Colon (tissue), 2 donors: ENCODE results near the gene PTPRG.

ENCODE experiments used
- FAIRE-seq: peaks from 2 replicates; lab custom pipeline; 2012; peaks lifted over from hg19 to GRCh38; lab: Jason Lieb, UNC
- donor health status: control.
- donor health status: control.

PTPRG gene

GRCh38 chr3:62125380-62125779, 564.0 kb downstream of the PTPRG start:
- FAIRE-seq: no peak

DNA sequence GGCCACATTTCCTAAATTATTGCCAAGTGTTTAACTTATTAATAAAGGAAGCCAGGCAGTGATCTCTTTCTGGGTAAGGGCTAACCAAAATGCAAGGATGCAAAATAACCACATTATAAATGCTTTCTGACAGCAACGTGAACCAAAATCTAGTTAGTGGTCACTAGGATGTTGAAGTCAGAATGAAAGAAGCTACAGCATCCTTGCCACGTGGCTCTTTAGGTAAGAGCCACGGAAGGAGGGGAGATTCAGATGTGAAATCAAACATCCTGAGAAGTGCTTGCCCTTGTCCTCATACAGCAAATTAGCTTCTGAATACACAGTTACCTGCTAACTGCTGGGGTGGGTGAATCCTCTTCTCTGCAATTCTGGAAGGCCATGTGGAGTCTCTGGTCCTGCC, 565.7 kb downstream of the PTPRG start:
- FAIRE-seq: no peak

- FAIRE-seq: no peak
Measured at GRCh38 chr3:62128051-62128450, 566.7 kb downstream of the PTPRG start.

GRCh38 chr3:62128681-62129080, 567.3 kb downstream of the PTPRG start:
- FAIRE-seq: no peak

DNA sequence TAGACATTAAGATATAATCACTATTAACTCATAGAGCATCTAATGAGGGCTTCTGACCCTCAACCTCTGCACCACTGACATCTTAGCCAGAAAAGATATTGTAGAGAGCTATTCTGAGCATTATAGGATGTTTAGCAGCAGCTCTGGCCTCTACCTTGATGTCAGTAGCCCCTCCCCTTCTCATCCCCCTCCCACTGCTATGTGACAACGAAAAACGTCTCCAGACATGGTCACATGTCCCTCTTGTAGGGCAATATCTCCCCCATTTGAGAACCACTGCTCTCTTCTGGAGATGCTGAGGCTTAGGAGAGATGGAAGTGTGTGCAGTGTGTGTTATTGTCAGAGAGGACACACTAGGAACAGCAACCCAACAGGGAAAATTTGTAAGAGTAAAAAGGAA, 569.7 kb downstream of the PTPRG start:
- FAIRE-seq: no peak

DNA sequence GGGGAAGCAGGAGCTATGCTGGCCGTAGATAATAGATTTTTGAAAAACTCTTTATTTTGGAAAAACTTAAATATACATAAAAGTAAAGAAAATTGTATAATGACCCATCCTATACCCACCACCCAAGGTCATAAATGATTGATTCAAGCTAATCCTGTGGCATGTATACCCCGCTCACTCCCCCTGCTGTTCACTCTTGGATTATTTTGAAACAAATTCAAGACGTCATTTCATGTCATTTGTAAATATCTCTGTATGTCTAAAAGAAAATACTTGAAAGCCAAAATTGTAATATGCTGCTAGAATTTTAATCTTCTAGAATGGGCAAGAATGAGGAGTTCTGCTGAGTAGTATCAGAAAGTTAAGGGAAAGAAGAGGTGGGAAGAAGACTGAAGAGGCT, 570.2 kb downstream of the PTPRG start:
- no peak for FAIRE-seq

GRCh38 chr3:62132027-62132602, 570.7 kb downstream of the PTPRG start:
- FAIRE-seq: no peak

DNA sequence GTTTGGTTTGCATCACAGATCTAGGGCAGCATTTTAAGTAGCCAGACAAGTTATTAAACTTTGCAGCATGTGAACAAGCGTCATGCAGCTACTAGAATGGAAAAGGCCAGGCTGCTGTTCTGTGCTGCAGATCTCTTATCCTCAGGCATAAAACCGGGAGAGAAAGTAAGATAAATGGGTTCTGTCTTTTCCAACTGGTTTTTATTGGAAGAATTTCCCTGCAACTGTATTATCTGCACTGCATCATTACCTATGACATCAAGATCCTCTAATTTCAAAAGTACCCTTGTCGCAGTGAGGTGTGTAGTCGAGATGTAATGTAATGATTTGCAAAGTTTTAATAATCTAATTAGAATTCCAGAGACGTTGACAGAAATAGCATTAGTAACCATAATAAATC, 571.6 kb downstream of the PTPRG start:
- no peak for FAIRE-seq

GRCh38 chr3:62134061-62134496, 572.7 kb downstream of the PTPRG start:
- no peak for FAIRE-seq

GRCh38 chr3:62135741-62136140, 574.4 kb downstream of the PTPRG start:
- FAIRE-seq: no peak

- FAIRE-seq: no peak
Measured at GRCh38 chr3:62139957-62140356, 578.6 kb downstream of the PTPRG start.

- no peak for FAIRE-seq
Measured at GRCh38 chr3:62142331-62143085, 581.1 kb downstream of the PTPRG start.

DNA sequence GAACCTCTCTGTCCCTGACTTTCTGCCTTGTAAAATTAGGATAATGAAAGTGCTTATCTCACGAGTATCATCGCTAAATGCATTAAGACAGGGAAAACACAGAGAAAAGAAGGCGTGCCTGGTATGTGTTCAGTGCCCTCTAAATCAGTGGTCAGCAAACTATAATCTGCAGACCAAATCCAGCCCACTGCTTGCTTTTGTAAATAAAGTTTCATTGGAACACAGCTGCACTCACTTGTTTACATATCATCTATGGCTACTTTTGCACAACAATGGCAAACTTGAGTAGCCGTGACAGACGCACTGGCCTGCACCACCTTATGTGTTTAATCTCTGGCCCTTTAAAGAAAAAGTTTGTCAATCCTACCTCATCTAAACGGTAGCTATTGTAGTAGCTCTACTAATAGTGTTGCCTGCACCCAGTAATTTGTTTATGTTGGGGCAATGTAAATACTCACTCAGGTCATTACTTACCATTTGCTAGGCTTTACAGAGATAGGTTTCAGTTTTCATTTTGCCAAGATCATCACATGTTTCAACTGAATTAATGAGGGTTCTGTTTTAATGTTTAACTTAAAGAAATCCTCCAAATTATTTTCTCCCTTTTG, 582.6 kb downstream of the PTPRG start:
- FAIRE-seq: no peak

GRCh38 chr3:62144482-62144881, 583.1 kb downstream of the PTPRG start:
- no peak for FAIRE-seq

GRCh38 chr3:62145086-62145757, 583.9 kb downstream of the PTPRG start:
- FAIRE-seq: no peak

GRCh38 chr3:62149539-62149938, 588.2 kb downstream of the PTPRG start:
- FAIRE-seq: no peak

DNA sequence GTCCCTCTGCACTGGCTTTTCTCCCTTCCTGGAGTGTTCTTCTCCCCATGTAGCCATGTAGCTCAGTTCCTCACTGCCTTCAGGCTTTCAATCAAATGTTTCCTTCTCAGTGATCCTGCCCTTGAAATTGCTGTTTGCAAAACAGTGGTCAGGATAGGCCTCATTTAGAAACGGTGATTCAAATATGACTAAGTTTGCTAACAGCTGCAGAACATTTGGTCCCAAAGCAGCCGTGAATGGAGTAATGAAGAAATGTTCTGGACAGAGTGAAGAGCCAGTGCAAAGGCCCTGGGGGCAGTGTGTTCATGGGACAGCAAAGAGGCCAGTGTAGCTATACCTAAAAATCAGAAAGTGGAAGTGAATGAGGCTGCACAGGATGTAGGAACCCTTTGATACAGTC, 588.6 kb downstream of the PTPRG start:
- no peak for FAIRE-seq

GRCh38 chr3:62151591-62151990, 590.2 kb downstream of the PTPRG start:
- no peak for FAIRE-seq

GRCh38 chr3:62153231-62153630, 591.9 kb downstream of the PTPRG start:
- no peak for FAIRE-seq

GRCh38 chr3:62154457-62155148, 593.2 kb downstream of the PTPRG start:
- no peak for FAIRE-seq

GRCh38 chr3:62159056-62159708, 597.8 kb downstream of the PTPRG start:
- no peak for FAIRE-seq

DNA sequence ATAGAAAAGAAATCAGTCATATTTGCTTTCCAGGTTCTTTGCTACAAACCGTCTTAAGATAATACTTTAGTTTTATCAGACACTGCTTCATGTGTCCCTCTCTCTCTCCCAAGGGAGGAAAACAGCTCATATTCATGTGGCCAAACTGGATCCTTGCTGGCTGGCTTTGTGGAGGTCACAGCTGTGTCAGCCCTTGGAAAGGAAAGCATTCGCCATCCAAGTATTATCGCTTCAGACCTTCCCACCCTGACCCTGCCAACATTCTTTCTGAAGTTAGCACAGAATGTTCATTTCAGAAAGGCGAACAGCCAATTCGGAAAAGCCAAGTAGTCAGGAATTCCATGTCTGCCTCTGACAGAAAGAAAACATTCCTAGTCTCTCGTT, 598.3 kb downstream of the PTPRG start:
- no peak for FAIRE-seq
